ENCODE measurements around the gene CALM3. TPM values are rescaled to one million over a fixed set of nuclear protein-coding genes. Genes with fewer than 3 reads are reported as not detected.

The CALM3 gene
- polyA plus RNA-seq, 1 donor (not counting 4 experiments of a cell fraction or from before 2014, with no cell fraction given): 411 TPM

- Histone ChIP-seq H2AFZ (ENCODE audit: control insufficient read depth, low read length) (no peak overlapping the region), H3K36me3 (ENCODE audit: control insufficient read depth in 2 of 2, extremely low read depth in 1 of 2, insufficient read depth in 2 of 2, low read length in 2 of 2) (no peaks in the 10 kb centered on the region), H3K4me1 (ENCODE audit: control insufficient read depth, extremely low read depth, insufficient read depth, low read length) (no peaks in the 10 kb centered on the region), H3K9me1 (ENCODE audit: control insufficient read depth, extremely low read depth, insufficient read depth, low read length) (no peaks in the 10 kb centered on the region), H3K9me3 (ENCODE audit: control insufficient read depth, low read depth, low read length) (no peaks in the 10 kb centered on the region), H3K27ac (ENCODE audit: control insufficient read depth, insufficient read depth, low read length) (no peak overlapping the region), H4K20me1 (ENCODE audit: control insufficient read depth, extremely low read depth, insufficient read depth, low read length) (no peaks in the 10 kb centered on the region), H3K4me3 (ENCODE audit: control insufficient read depth in 2 of 3, extremely low read depth in 1 of 3, insufficient read depth in 2 of 3, low read depth in 1 of 3, low read length in 3 of 3) (no peak overlapping the region), H3K4me2 (ENCODE audit: control insufficient read depth, extremely low read depth, insufficient read depth, low read depth, low read length) (no peak overlapping the region), H3K9ac (ENCODE audit: control insufficient read depth, extremely low read depth, insufficient read depth, low read length) (no peak overlapping the region), H3K27me3 (ENCODE audit: control insufficient read depth, extremely low read depth, insufficient read depth, low read length) (no peaks in the 10 kb centered on the region), H3K79me2 (ENCODE audit: control insufficient read depth, insufficient read depth, low read length) (no peaks in the 10 kb centered on the region)
- TF ChIP-seq, protein P1, sequence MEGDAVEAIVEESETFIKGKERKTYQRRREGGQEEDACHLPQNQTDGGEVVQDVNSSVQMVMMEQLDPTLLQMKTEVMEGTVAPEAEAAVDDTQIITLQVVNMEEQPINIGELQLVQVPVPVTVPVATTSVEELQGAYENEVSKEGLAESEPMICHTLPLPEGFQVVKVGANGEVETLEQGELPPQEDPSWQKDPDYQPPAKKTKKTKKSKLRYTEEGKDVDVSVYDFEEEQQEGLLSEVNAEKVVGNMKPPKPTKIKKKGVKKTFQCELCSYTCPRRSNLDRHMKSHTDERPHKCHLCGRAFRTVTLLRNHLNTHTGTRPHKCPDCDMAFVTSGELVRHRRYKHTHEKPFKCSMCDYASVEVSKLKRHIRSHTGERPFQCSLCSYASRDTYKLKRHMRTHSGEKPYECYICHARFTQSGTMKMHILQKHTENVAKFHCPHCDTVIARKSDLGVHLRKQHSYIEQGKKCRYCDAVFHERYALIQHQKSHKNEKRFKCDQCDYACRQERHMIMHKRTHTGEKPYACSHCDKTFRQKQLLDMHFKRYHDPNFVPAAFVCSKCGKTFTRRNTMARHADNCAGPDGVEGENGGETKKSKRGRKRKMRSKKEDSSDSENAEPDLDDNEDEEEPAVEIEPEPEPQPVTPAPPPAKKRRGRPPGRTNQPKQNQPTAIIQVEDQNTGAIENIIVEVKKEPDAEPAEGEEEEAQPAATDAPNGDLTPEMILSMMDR (optimal IDR thresholded peaks at IDR 0.05 in 1 of 3, IDR thresholded peaks at IDR 0.05 in 1 of 3, conservative IDR thresholded peaks at IDR 0.05 in 1 of 3; ENCODE audit: extremely low read depth in 1 of 3, insufficient read depth in 2 of 3, low read length in 3 of 3): no peak
- TF ChIP-seq EZH2 (IDR thresholded peaks at IDR 0.05; ENCODE audit: low read length): no peak
- DNase-seq (ENCODE audit: low read depth, low spot score): no peak
- dilution Hi-C loops (cut with MboI; ENCODE audit: extremely low pct_ligation_motif_present, low sequenced_read_pairs): no loop called here
- FAIRE-seq: no peak
Observed at GRCh38 chr19:46585539-46585938, 15.6 kb upstream of the CALM3 start.

DNA sequence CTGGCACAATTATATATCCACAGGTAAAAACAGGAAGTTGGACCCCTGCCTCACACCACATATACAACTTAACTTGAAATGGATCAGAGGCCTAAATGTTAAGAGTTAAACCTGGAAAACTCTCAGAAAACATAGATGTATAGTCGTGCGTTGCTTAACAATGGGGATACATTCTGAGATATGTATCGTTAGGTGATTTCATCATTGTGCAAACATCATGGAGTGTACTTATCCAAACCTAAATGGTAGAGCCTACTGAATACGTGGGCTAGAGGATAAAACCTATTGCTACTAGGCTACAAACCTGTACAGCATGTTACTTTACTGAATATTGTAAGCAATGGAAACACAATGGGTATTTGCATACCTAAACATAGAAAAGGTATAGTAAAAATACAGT lies 14.8 kb upstream of the CALM3 start:
- no peak for DNase-seq (ENCODE audit: low read depth, low spot score)

More for the DNA sequence above, 14.8 kb upstream of the CALM3 start:
- Histone ChIP-seq H3K27ac (ENCODE audit: control insufficient read depth, insufficient read depth, low read length) (no peak overlapping the region), H2AFZ (ENCODE audit: control insufficient read depth, low read length) (no peak overlapping the region), H3K9me3 (ENCODE audit: control insufficient read depth, low read depth, low read length) (no peaks in the 10 kb centered on the region), H3K4me2 (ENCODE audit: control insufficient read depth, extremely low read depth, insufficient read depth, low read depth, low read length) (no peak overlapping the region), H3K9ac (ENCODE audit: control insufficient read depth, extremely low read depth, insufficient read depth, low read length) (no peak overlapping the region), H3K9me1 (ENCODE audit: control insufficient read depth, extremely low read depth, insufficient read depth, low read length) (no peaks in the 10 kb centered on the region), H4K20me1 (ENCODE audit: control insufficient read depth, extremely low read depth, insufficient read depth, low read length) (no peaks in the 10 kb centered on the region), H3K4me3 (ENCODE audit: control insufficient read depth in 2 of 3, extremely low read depth in 1 of 3, insufficient read depth in 2 of 3, low read depth in 1 of 3, low read length in 3 of 3) (no peak overlapping the region), H3K4me1 (ENCODE audit: control insufficient read depth, extremely low read depth, insufficient read depth, low read length) (no peaks in the 10 kb centered on the region), H3K79me2 (ENCODE audit: control insufficient read depth, insufficient read depth, low read length) (no peaks in the 10 kb centered on the region), H3K36me3 (ENCODE audit: control insufficient read depth in 2 of 2, extremely low read depth in 1 of 2, insufficient read depth in 2 of 2, low read length in 2 of 2) (no peaks in the 10 kb centered on the region), H3K27me3 (ENCODE audit: control insufficient read depth, extremely low read depth, insufficient read depth, low read length) (no peaks in the 10 kb centered on the region)
- no peak for FAIRE-seq
- dilution Hi-C loops (cut with MboI; ENCODE audit: extremely low pct_ligation_motif_present, low sequenced_read_pairs): no loop called here
- TF ChIP-seq, protein P1 (optimal IDR thresholded peaks at IDR 0.05 in 1 of 3, IDR thresholded peaks at IDR 0.05 in 1 of 3, conservative IDR thresholded peaks at IDR 0.05 in 1 of 3; ENCODE audit: extremely low read depth in 1 of 3, insufficient read depth in 2 of 3, low read length in 3 of 3): no peak
